Tibial nerve (tissue), 4 donors: Measurements from ENCODE around the gene PRRT1B. TPM values are rescaled to one million over a fixed set of nuclear protein-coding genes. Genes with fewer than 3 reads are reported as not detected.

Source experiments
- DNase-seq, 2 donors: peaks; one replicate each; pipeline ENCODE4 v3.0.0-alpha.2; 2019; ENCODE audit warnings: low spot score in 2 of 2
- H3K27ac ChIP-seq, 4 donors: fragments of 200-600 bp; sonication (generic) in 3 of 4; one replicate each; pipeline ENCODE4 v1.5.1; 2017 to 2019; ENCODE audit warnings: mild to moderate bottlenecking in 1 of 4
- H3K27me3 ChIP-seq, 2 donors: fragments of 200-600 bp; sonication (generic) in 1 of 2; one replicate each; pipeline versions ENCODE4 v1.5.1 to v1.6.0; 2017 to 2019
- H3K36me3 ChIP-seq, 3 donors: fragments of 200-600 bp; sonication (generic); one replicate each; pipeline ENCODE4 v1.5.1; 2018 to 2019
- H3K4me1 ChIP-seq, 4 donors: fragments of 200-600 bp; sonication (generic) in 3 of 4; one replicate each; pipeline ENCODE4 v1.5.1; 2017 to 2019
- H3K4me3 ChIP-seq, 4 donors: fragments of 200-600 bp; sonication (generic) in 3 of 4; one replicate each; pipeline ENCODE4 v1.5.1; 2017 to 2019; ENCODE audit warnings: mild to moderate bottlenecking in 1 of 4, moderate library complexity in 1 of 4
- H3K9me3 ChIP-seq, 4 donors: fragments of 200-600 bp; sonication (generic) in 3 of 4; one replicate each; pipeline ENCODE4 v1.5.1; 2017 to 2019
- CTCF ChIP-seq, 5 experiments: fragments of 200-600 bp in 3 of 5; fragments of 450-650 bp in 2 of 5; sonication (generic) in 3 of 5; IDR thresholded peaks; one replicate each; pipeline ENCODE4 v1.5.1; 2016 to 2019; ENCODE audit warnings: antibody characterized with exemption in 5 of 5, mild to moderate bottlenecking in 3 of 5, moderate library complexity in 2 of 5
- EP300 ChIP-seq, 2 donors: sonication (generic); formaldehyde crosslinking; IDR thresholded peaks; one replicate each; pipeline ENCODE4 v1.6.1; 2017; ENCODE audit warnings: antibody characterized with exemption in 2 of 2, mild to moderate bottlenecking in 1 of 2
- POLR2A ChIP-seq, 2 donors: fragments of 450-650 bp; IDR thresholded peaks; one replicate each; pipeline ENCODE4 v1.6.1; 2017; ENCODE audit warnings: antibody characterized with exemption in 2 of 2, mild to moderate bottlenecking in 2 of 2, moderate library complexity in 2 of 2
- WGBS, 2 donors: methylation state at CpG; one replicate each; pipeline ENCODE4 v1.1.5; 2018; 5-methylcytosine and 5-hydroxymethylcytosine counted together
- total RNA-seq, 4 donors: library from RNA; depleted of rRNA; stranded (reverse); fragments of >200 nt; gene quantifications; one replicate each; pipeline ENCODE4 v1.1.0, GENCODE V29; 2016

The PRRT1B gene
- total RNA-seq, 4 donors from 2014 or later = not detected

DNA sequence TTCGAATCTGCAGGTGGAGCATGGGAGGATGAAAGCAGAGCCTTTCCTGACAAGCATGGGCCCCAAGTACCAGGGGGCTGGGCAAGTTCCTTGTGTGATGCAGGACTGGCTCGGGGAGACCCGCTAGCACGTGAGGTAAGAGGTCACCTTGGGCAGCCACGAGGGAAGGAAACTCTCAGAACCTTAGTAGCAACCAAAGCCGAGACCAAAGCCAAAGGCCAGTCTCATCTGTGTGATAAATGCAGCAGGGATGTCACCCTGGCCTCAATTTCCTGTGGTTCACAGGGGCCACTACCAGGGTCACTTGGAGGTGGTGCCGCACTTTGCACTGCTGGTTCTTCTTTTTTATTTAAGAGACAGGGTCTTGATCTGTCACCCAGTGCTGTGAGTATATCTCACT, 39.5 kb downstream of the PRRT1B start:
- no peaks in the 10 kb centered on the region for H3K4me1 ChIP-seq
- H3K4me3 ChIP-seq = no peak overlapping the region
- 82 to 84% methylated on average over 7 of the region's 7 CpGs for WGBS, 2 donors
- H3K9me3 ChIP-seq = no peaks in the 10 kb centered on the region
- TF ChIP-seq CTCF (IDR thresholded peaks at IDR 0.05) = no peak
- no peak for TF ChIP-seq POLR2A (IDR thresholded peaks at IDR 0.05)
- no peak for TF ChIP-seq EP300 (IDR thresholded peaks at IDR 0.05)
- no peak for DNase-seq
- H3K27ac ChIP-seq = no peak overlapping the region
- H3K36me3 ChIP-seq = peaks cover 4 to 90% (median 39%) of the 10 kb centered on the region in 3 donors
- H3K27me3 ChIP-seq = no peaks in the 10 kb centered on the region

DNA sequence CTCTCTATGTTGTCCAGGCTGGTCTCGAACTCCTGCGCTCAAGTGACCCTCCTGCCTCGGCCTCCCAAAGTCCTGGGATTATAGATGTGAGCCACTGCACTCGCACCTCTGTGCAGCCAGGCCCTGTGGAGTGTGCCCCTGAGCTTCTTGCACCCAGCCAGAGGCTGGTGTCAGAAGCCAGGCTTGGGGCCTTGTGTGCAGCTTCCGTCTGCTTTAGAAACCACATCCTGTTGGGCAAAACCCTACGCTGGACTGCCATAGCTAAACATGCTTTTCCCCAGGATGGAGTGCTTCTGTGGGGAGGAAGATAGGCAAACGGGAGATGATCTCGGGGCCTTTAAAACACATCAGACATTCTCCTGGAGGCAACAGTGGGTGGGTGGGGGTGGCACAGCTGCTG, 40.1 kb downstream of the PRRT1B start:
- no peak overlapping the region for H3K27ac ChIP-seq
- TF ChIP-seq CTCF (IDR thresholded peaks at IDR 0.05) = no peak
- TF ChIP-seq POLR2A (IDR thresholded peaks at IDR 0.05) = no peak
- TF ChIP-seq EP300 (IDR thresholded peaks at IDR 0.05) = no peak
- H3K36me3 ChIP-seq = peaks cover 0 to 90% (median 34%) of the 10 kb centered on the region in 3 donors
- WGBS, 2 donors = 76% methylated on average over 7 to 8 of the region's 8 CpGs
- H3K4me3 ChIP-seq = no peak overlapping the region
- no peaks in the 10 kb centered on the region for H3K4me1 ChIP-seq
- no peaks in the 10 kb centered on the region for H3K9me3 ChIP-seq
- DNase-seq = no peak
- H3K27me3 ChIP-seq = no peaks in the 10 kb centered on the region

GRCh38 chr9:131587331-131587730, 42.0 kb downstream of the PRRT1B start:
- H3K27ac ChIP-seq = no peak overlapping the region
- H3K36me3 ChIP-seq = peaks cover 0 to 88% (median 28%) of the 10 kb centered on the region in 3 donors
- no peak overlapping the region for H3K4me3 ChIP-seq
- H3K4me1 ChIP-seq = peaks cover 0 to 4% (median 0%) of the 10 kb centered on the region in 4 donors
- 76 to 86% methylated on average over 9 of the region's 9 CpGs for WGBS, 2 donors
- H3K27me3 ChIP-seq = no peaks in the 10 kb centered on the region
- no peaks in the 10 kb centered on the region for H3K9me3 ChIP-seq
- DNase-seq = no peak
- TF ChIP-seq EP300 (IDR thresholded peaks at IDR 0.05) = no peak
- TF ChIP-seq CTCF (IDR thresholded peaks at IDR 0.05) = no peak
- TF ChIP-seq POLR2A (IDR thresholded peaks at IDR 0.05) = no peak

DNA sequence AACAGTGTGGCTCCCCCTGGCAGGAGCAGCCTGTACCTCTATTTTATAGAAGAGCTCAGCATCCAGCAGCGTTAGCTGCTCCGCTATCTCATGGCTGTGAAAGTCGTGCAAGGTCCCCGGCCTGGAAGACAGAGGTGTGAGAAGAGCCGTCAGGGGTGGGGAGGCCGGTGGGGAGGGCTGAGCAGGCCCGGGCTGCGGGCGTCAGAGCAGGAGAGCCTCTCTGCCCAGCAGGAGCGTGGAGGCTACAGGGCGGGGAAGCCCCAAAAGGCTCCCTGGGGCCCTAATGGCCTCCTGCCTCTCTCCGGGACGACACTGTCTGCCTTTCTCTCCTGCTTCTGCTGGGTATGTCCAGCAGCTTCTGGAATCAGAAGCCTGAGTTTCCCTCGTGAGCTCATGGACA, 42.6 kb downstream of the PRRT1B start:
- TF ChIP-seq POLR2A (IDR thresholded peaks at IDR 0.05) (no peak), EP300 (IDR thresholded peaks at IDR 0.05) (no peak), CTCF (IDR thresholded peaks at IDR 0.05) (no peak)
- 83 to 88% methylated on average over 14 of the region's 14 CpGs for WGBS, 2 donors
- no peaks in the 10 kb centered on the region for H3K27me3 ChIP-seq
- H3K4me3 ChIP-seq = no peak overlapping the region
- peaks cover 0 to 88% (median 22%) of the 10 kb centered on the region in 3 donors for H3K36me3 ChIP-seq
- H3K27ac ChIP-seq = no peak overlapping the region
- no peaks in the 10 kb centered on the region for H3K9me3 ChIP-seq
- no peak for DNase-seq
- H3K4me1 ChIP-seq = peaks cover 0 to 4% (median 0%) of the 10 kb centered on the region in 4 donors

DNA sequence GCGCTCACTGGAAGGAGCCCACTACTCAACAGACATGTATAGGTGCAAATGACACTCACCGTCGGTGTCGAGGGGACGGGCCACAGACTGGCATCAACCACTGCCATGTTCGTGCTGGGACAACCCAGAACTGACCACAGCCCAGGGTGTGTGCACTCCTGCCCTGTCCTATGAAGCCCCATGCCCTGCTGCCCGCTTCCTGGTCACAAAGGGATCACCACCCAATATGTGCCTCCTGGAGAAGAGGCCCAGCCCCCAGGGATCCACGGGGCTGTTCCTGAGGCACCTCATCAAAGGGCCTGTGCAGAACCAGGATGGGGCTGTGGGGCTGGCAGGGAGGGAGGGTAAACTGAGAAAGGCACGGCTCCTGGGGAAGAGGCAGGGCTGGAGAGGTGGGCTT, 43.1 kb downstream of the PRRT1B start:
- TF ChIP-seq EP300 (IDR thresholded peaks at IDR 0.05) (no peak), POLR2A (IDR thresholded peaks at IDR 0.05) (no peak)
- Histone ChIP-seq H3K9me3 (no peaks in the 10 kb centered on the region), H3K4me3 (no peak overlapping the region), H3K4me1 (peaks cover 0 to 4% (median 0%) of the 10 kb centered on the region in 4 donors), H3K36me3 (peaks cover 0 to 88% (median 20%) of the 10 kb centered on the region in 3 donors), H3K27ac (no peak overlapping the region), H3K27me3 (no peaks in the 10 kb centered on the region)
- WGBS, 2 donors = 91 to 97% methylated on average over 8 to 9 of the region's 9 CpGs
- DNase-seq = no peak
